Hematopoietic multipotent progenitor cell treated with erythropoietin and hydrocortisone succinate and interleukin-3 and kit ligand, for 4 days (in vitro differentiated cells): ENCODE data around the gene CEACAM5.
"Not testable (repeated sequence)": the region's sequence is repeated elsewhere in the genome, so short reads cannot be mapped to it uniquely, and the experiment has no call there.

Experiments used
- DNase-seq: peaks from one replicate; pipeline ENCODE4 v3.0.0-alpha.2; 2015

Gene CEACAM5

GRCh38 chr19:41744850-41745249 is 36.4 kb downstream of the CEACAM5 start:
- peak; percentile 73 for DNase-seq

GRCh38 chr19:41745756-41746155 is 37.3 kb downstream of the CEACAM5 start:
- peak; percentile 69 for DNase-seq

- peak; percentile 87 for DNase-seq
Measured at GRCh38 chr19:41746593-41747227, 38.3 kb downstream of the CEACAM5 start.

- DNase-seq = no peak
Measured at GRCh38 chr19:41748012-41748411, 39.6 kb downstream of the CEACAM5 start.

- not testable (repeated sequence) for DNase-seq
Measured at GRCh38 chr19:41750248-41751134, 42.1 kb downstream of the CEACAM5 start.

GRCh38 chr19:41753159-41753558 is 44.7 kb downstream of the CEACAM5 start:
- DNase-seq = peak; percentile 81

- DNase-seq = peak; percentile 77
Measured at GRCh38 chr19:41753936-41754529, 45.6 kb downstream of the CEACAM5 start.

GRCh38 chr19:41755328-41755913 is 47.0 kb downstream of the CEACAM5 start, which contains the start of gene CEACAM6:
TSS of gene CEACAM6 (plus strand) at chr19:41755530. CDS start at chr19:41755639, 109 bp downstream.
- no peak for DNase-seq

GRCh38 chr19:41758846-41759245 is 50.4 kb downstream of the CEACAM5 start:
- DNase-seq = no peak

GRCh38 chr19:41767115-41767514 is 58.7 kb downstream of the CEACAM5 start:
- DNase-seq = no peak

- DNase-seq = not testable (repeated sequence)
Measured at GRCh38 chr19:41768105-41768504, 59.7 kb downstream of the CEACAM5 start.

- DNase-seq = no peak
Measured at GRCh38 chr19:41769608-41770007, 61.2 kb downstream of the CEACAM5 start.

- no peak for DNase-seq
Measured at GRCh38 chr19:41771410-41771809, 63.0 kb downstream of the CEACAM5 start.

- no peak for DNase-seq
Measured at GRCh38 chr19:41774515-41774980, 66.1 kb downstream of the CEACAM5 start.

GRCh38 chr19:41776700-41777099 is 68.3 kb downstream of the CEACAM5 start:
- DNase-seq = no peak
